H1 (cell line): ENCODE results near the gene BEST1. TPM values are rescaled to one million over a fixed set of nuclear protein-coding genes. Genes with fewer than 3 reads are reported as not detected.

ENCODE experiments used
- BACH1 ChIP-seq: IDR thresholded peaks from 2 replicates; pipeline ENCODE4 v1.6.1; 2012; ENCODE audit warnings: low read length, improper control_type of control experiment
- BRCA1 ChIP-seq: IDR thresholded peaks from 2 replicates; pipeline ENCODE4 v1.6.1; 2012; ENCODE audit warnings: low read depth, low read length, improper control_type of control experiment
- EP300 ChIP-seq, 2 experiments: IDR thresholded peaks; 1 replicate in 1 of 2; 2 replicates in 1 of 2; pipeline ENCODE4 v1.6.1; 2011 to 2012; ENCODE audit warnings: low read depth in 2 of 2, low read length in 2 of 2, mild to moderate bottlenecking in 2 of 2, borderline replicate concordance in 1 of 2, inconsistent platforms in 1 of 2, moderate library complexity in 1 of 2
- HDAC2 ChIP-seq, 2 experiments: fragments of 300-600 bp in 1 of 2; sonication (generic) in 1 of 2; IDR thresholded peaks; 2 replicates each; pipeline ENCODE4 v1.6.1; 2011 to 2012; ENCODE audit warnings: low read depth in 2 of 2, low read length in 2 of 2, mild to moderate bottlenecking in 2 of 2, moderate library complexity in 2 of 2, borderline replicate concordance in 1 of 2, inconsistent platforms in 1 of 2
- POU5F1 ChIP-seq: IDR thresholded peaks from 2 replicates; pipeline ENCODE4 v1.6.1; 2011; ENCODE audit warnings: low read depth, mild to moderate bottlenecking, low read length, moderate library complexity
- SRF ChIP-seq: IDR thresholded peaks from 2 replicates; pipeline ENCODE4 v1.6.1; 2011; ENCODE audit warnings: mild to moderate bottlenecking, low read depth, low read length, moderate library complexity
- polyA plus RNA-seq, 7 experiments: library from polyadenylated mRNA; depleted of rRNA in 3 of 7; stranded (reverse) in 5 of 7; unstranded in 2 of 7; fragments of >200 nt in 5 of 7; fragments of 200-250 nt in 2 of 7; gene quantifications; 1 replicate in 5 of 7; 2 replicates in 1 of 7; 4 replicates in 1 of 7; pipeline versions ENCODE4 v1.2.1 to v1.2.3, GENCODE V29; 2011 to 2013; ENCODE audit warnings: missing spikeins in 2 of 7, mixed read lengths in 2 of 7
- total RNA-seq: library from RNA; stranded (reverse); fragmentation: NEBNext Ultra II Directional; extraction: Animal tissue kit (Norgen Biotek cat#: 25700); gene quantifications from 2 replicates; pipeline ENCODE4 v1.2.1, GENCODE V29; 2021

BEST1 gene
- total and polyA plus RNA-seq, 2 of the 8 experiments (the other 6 are each of a cell fraction or from before 2014, with no cell fraction given), result 0.22 to 0.62 TPM

GRCh38 chr11:61905801-61906521, 44.2 kb upstream of the BEST1 start (continued):
- no peak for TF ChIP-seq BRCA1
- no peak for TF ChIP-seq SRF
- no peak for TF ChIP-seq BACH1
- TF ChIP-seq HDAC2 (IDR thresholded peaks at IDR 0.05; ENCODE audit: borderline replicate concordance in 1 of 2, low read depth in 2 of 2, low read length in 2 of 2), result no peak
- TF ChIP-seq EP300 (IDR thresholded peaks at IDR 0.05; ENCODE audit: borderline replicate concordance in 1 of 2, low read depth in 2 of 2, low read length in 2 of 2), result no peak
- TF ChIP-seq POU5F1, result no peak
- TF ChIP-seq, all 59 proteins: peak for 0
